Kidney (tissue), 14 donors: ENCODE data around the gene FANCI. TPM values are rescaled to one million over a fixed set of nuclear protein-coding genes. Genes with fewer than 3 reads are reported as not detected.

Source experiments
- DNase-seq, 5 donors: peaks; one replicate each; pipeline ENCODE4 v3.0.0-alpha.2; 2013 to 2020
- FAIRE-seq: peaks from 2 replicates; lab custom pipeline; 2012; peaks lifted over from hg19 to GRCh38; lab: Jason Lieb, UNC
- H3K27ac ChIP-seq, 2 donors: one replicate each; pipeline ENCODE4 v1.7.0; 2013; ENCODE audit warnings: low read depth in 2 of 2, low read length in 2 of 2, inconsistent platforms in 1 of 2
- H3K27me3 ChIP-seq: one replicate; pipeline ENCODE4 v1.7.1; 2013; ENCODE audit warnings: low read length, inconsistent platforms; ENCODE audit not compliant: control insufficient read depth, insufficient read depth
- H3K36me3 ChIP-seq, 3 donors: one replicate each; pipeline versions ENCODE4 v1.7.0 to v1.7.1; 2013; ENCODE audit warnings: low read length in 3 of 3, control low read depth in 1 of 3, inconsistent platforms in 1 of 3; ENCODE audit not compliant: insufficient read depth in 3 of 3, control insufficient read depth in 2 of 3
- H3K4me1 ChIP-seq, 3 donors: one replicate each; pipeline versions ENCODE4 v1.7.0 to v1.7.1; 2013; ENCODE audit warnings: low read length in 3 of 3, inconsistent platforms in 1 of 3, low read depth in 1 of 3; ENCODE audit not compliant: control insufficient read depth in 2 of 3, insufficient read depth in 2 of 3
- H3K4me3 ChIP-seq, 3 donors: one replicate each; pipeline versions ENCODE4 v1.7.0 to v1.8.1; 2013; ENCODE audit warnings: low read length in 3 of 3, control low read depth in 1 of 3, inconsistent platforms in 1 of 3
- H3K9ac ChIP-seq, 3 donors: one replicate each; pipeline versions ENCODE4 v1.7.0 to v1.7.1; 2013; ENCODE audit warnings: low read length in 3 of 3, control low read depth in 1 of 3, inconsistent platforms in 1 of 3
- H3K9me3 ChIP-seq, 3 donors: one replicate each; pipeline versions ENCODE4 v1.7.0 to v1.7.1; 2013; ENCODE audit warnings: low read length in 3 of 3, control low read depth in 1 of 3, inconsistent platforms in 1 of 3; ENCODE audit not compliant: control insufficient read depth in 2 of 3, insufficient read depth in 1 of 3
- CTCF ChIP-seq: IDR thresholded peaks from 3 replicates; pipeline ENCODE4 v1.5.1; 2012; ENCODE audit warnings: mild to moderate bottlenecking, moderate library complexity, borderline replicate concordance; ENCODE audit not compliant: insufficient read depth; ENCODE audit errors: extremely low read depth
- intact Hi-C: fragments of 100-400 bp; cut with DNase I; formaldehyde crosslinking; loops from one replicate; pipeline ENCODE4 v1.11.1; 2022
- polyA plus RNA-seq: library from polyadenylated mRNA; stranded (reverse); fragments of 350-450 nt; fragmentation: Illumina TruSeq; extraction: RNeasy Lipid Tissue Mini Kit (QIAGEN cat#74804); gene quantifications from one replicate; pipeline ENCODE4 v1.2.3, GENCODE V29; 2014; ENCODE audit warnings: low read depth, low replicate concordance; ENCODE audit not compliant: insufficient read depth
- total RNA-seq: library from RNA; stranded (reverse); fragmentation: NEBNext Ultra II Directional; extraction: Animal tissue kit (Norgen Biotek cat#: 25700); gene quantifications from one replicate; pipeline ENCODE4 v1.2.1, GENCODE V29; 2021
- donor health status: control.
- donor health status: control.
- donor health status: control.
- donor health status: control.
- donor health status: control.
- donor health status: DM: yes; HTN: yes; CAD: no.
- donor health status: Normal renal cell carcinoma (clear cell type).

Gene FANCI
- total and polyA plus RNA-seq, 2 donors from 2014 or later, result 2.4 to 6.6 TPM

GRCh38 chr15:89217031-89217430 is 26.7 kb upstream of the FANCI start:
- intact Hi-C loops, result no loop called here
- TF ChIP-seq CTCF, result no peak
- no peak for FAIRE-seq

GRCh38 chr15:89217686-89218376 is 25.9 kb upstream of the FANCI start:
- intact Hi-C loops, result no loop called here
- no peaks in the 10 kb centered on the region for H3K27me3 ChIP-seq
- no peaks in the 10 kb centered on the region for H3K4me1 ChIP-seq
- no peak overlapping the region for H3K9ac ChIP-seq
- no peak for TF ChIP-seq CTCF
- H3K36me3 ChIP-seq, result no peaks in the 10 kb centered on the region
- FAIRE-seq (no peak), DNase-seq (no peak)
- no peak overlapping the region for H3K27ac ChIP-seq
- H3K4me3 ChIP-seq, result no peak overlapping the region
- no peaks in the 10 kb centered on the region for H3K9me3 ChIP-seq

More at GRCh38 chr15:89217031-89217430, 26.7 kb upstream of the FANCI start:
- Histone ChIP-seq H3K27me3 (no peaks in the 10 kb centered on the region), H3K4me1 (no peaks in the 10 kb centered on the region), H3K9me3 (no peaks in the 10 kb centered on the region), H3K36me3 (no peaks in the 10 kb centered on the region), H3K9ac (no peak overlapping the region), H3K4me3 (no peak overlapping the region), H3K27ac (no peak overlapping the region)
- DNase-seq, result no peak

- Histone ChIP-seq H3K9me3 (no peaks in the 10 kb centered on the region), H3K4me3 (no peak overlapping the region), H3K4me1 (no peaks in the 10 kb centered on the region), H3K27ac (no peak overlapping the region), H3K27me3 (no peaks in the 10 kb centered on the region), H3K36me3 (no peaks in the 10 kb centered on the region), H3K9ac (no peak overlapping the region)
- no peak for FAIRE-seq
- no peak for TF ChIP-seq CTCF
- intact Hi-C loops, result no loop called here
- DNase-seq, result no peak
Observed at GRCh38 chr15:89218531-89218930, 25.2 kb upstream of the FANCI start.
